ENCODE results near the gene ALG9.

GRCh38 chr11:111917312-111917711 lies 45.9 kb upstream of the ALG9 start:
- TF ChIP-seq, protein P1, sequence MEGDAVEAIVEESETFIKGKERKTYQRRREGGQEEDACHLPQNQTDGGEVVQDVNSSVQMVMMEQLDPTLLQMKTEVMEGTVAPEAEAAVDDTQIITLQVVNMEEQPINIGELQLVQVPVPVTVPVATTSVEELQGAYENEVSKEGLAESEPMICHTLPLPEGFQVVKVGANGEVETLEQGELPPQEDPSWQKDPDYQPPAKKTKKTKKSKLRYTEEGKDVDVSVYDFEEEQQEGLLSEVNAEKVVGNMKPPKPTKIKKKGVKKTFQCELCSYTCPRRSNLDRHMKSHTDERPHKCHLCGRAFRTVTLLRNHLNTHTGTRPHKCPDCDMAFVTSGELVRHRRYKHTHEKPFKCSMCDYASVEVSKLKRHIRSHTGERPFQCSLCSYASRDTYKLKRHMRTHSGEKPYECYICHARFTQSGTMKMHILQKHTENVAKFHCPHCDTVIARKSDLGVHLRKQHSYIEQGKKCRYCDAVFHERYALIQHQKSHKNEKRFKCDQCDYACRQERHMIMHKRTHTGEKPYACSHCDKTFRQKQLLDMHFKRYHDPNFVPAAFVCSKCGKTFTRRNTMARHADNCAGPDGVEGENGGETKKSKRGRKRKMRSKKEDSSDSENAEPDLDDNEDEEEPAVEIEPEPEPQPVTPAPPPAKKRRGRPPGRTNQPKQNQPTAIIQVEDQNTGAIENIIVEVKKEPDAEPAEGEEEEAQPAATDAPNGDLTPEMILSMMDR (IDR thresholded peaks at IDR 0.05): no peak
- TF ChIP-seq TP53 (CRISPR knock-in tag; IDR thresholded peaks at IDR 0.05): no peak
- TF ChIP-seq CREB1 (CRISPR knock-in tag; IDR thresholded peaks at IDR 0.05): no peak
- TF ChIP-seq, protein P2, sequence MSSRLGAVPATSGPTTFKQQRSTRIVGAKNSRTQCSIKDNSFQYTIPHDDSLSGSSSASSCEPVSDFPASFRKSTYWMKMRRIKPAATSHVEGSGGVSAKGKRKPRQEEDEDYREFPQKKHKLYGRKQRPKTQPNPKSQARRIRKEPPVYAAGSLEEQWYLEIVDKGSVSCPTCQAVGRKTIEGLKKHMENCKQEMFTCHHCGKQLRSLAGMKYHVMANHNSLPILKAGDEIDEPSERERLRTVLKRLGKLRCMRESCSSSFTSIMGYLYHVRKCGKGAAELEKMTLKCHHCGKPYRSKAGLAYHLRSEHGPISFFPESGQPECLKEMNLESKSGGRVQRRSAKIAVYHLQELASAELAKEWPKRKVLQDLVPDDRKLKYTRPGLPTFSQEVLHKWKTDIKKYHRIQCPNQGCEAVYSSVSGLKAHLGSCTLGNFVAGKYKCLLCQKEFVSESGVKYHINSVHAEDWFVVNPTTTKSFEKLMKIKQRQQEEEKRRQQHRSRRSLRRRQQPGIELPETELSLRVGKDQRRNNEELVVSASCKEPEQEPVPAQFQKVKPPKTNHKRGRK (CRISPR knock-in tag; IDR thresholded peaks at IDR 0.05; ENCODE audit: borderline replicate concordance): no peak
- TF ChIP-seq IRF2 (CRISPR knock-in tag; IDR thresholded peaks at IDR 0.05; ENCODE audit: borderline replicate concordance, low read depth): no peak
- no peak for TF ChIP-seq ESRRA (CRISPR knock-in tag; IDR thresholded peaks at IDR 0.05; ENCODE audit: borderline replicate concordance)
- no peak for TF ChIP-seq TEAD1 (CRISPR knock-in tag; IDR thresholded peaks at IDR 0.05)

Data from WTC11 (cell line).